PC-9 (cell line): Measurements from ENCODE around the gene MADCAM1. TPM values are rescaled to one million over a fixed set of nuclear protein-coding genes. Genes with fewer than 3 reads are reported as not detected.
"Not testable (repeated sequence)": the region's sequence is repeated elsewhere in the genome, so short reads cannot be mapped to it uniquely, and the experiment has no call there.

Source experiments
- BruUV-seq: library from RNA; stranded (reverse); fragments of 400-500 nt; replicated peaks from 2 replicates; lab custom pipeline; 2021; lab: Mats Ljungman, UMichigan
- CTCF ChIA-PET: fragments of 300-600 bp; sonication (Branson Sonifier 250); formaldehyde crosslinking; loops from one replicate; lab custom pipeline; 2022; ENCODE audit warnings: antibody characterized with exemption; lab: Charles Lee
- POLR2A ChIA-PET: fragments of 300-600 bp; sonication (Branson Sonifier 250); formaldehyde crosslinking; loops from one replicate; lab custom pipeline; 2022; ENCODE audit warnings: antibody characterized with exemption; ENCODE audit not compliant: unreplicated experiment; lab: Charles Lee
- DNase-seq, 2 experiments: peaks; one replicate each; pipeline versions ENCODE4 v3.0.0 to v3.0.0-alpha.2; 2015 to 2022; ENCODE audit warnings: mixed read lengths in 1 of 2
- H2AFZ ChIP-seq: fragments of 200-600 bp; sonication (generic); 2 replicates; pipeline ENCODE4 v1.8.1; 2017; ENCODE audit warnings: antibody characterized with exemption
- H3F3A ChIP-seq: fragments of 200-600 bp; sonication (generic); 2 replicates; pipeline ENCODE4 v1.8.1; 2017; ENCODE audit warnings: antibody characterized with exemption, mild to moderate bottlenecking, low read depth; ENCODE audit not compliant: insufficient read depth
- H3K27ac ChIP-seq: fragments of 200-600 bp; sonication (generic); 2 replicates; pipeline ENCODE4 v1.6.1; 2016; ENCODE audit warnings: mixed run types
- H3K27me3 ChIP-seq: fragments of 200-600 bp; sonication (generic); 2 replicates; pipeline ENCODE4 v1.6.1; 2016; ENCODE audit warnings: low read depth, mixed run types; ENCODE audit not compliant: insufficient read depth
- H3K36me3 ChIP-seq: fragments of 200-600 bp; sonication (generic); 2 replicates; pipeline ENCODE4 v1.6.1; 2016; ENCODE audit warnings: low read depth, mixed run types
- H3K4me1 ChIP-seq: fragments of 200-600 bp; sonication (generic); replicated peaks from 2 replicates; pipeline ENCODE4 v1.6.1; 2016; ENCODE audit warnings: mixed run types; ENCODE audit not compliant: insufficient read depth
- H3K4me2 ChIP-seq: fragments of 200-600 bp; sonication (generic); 2 replicates; pipeline ENCODE4 v1.6.1; 2017; ENCODE audit warnings: mixed run types
- H3K4me3 ChIP-seq: fragments of 200-600 bp; sonication (generic); 2 replicates; pipeline ENCODE4 v1.6.1; 2016; ENCODE audit warnings: mixed run types
- H3K79me2 ChIP-seq: fragments of 200-600 bp; sonication (generic); 2 replicates; pipeline ENCODE4 v1.6.1; 2017; ENCODE audit warnings: low read depth, mixed run types
- H3K9me2 ChIP-seq: fragments of 200-600 bp; sonication (generic); 2 replicates; pipeline ENCODE4 v1.8.1; 2017; ENCODE audit warnings: mild to moderate bottlenecking; ENCODE audit not compliant: insufficient read depth
- H3K9me3 ChIP-seq: fragments of 200-600 bp; sonication (generic); 2 replicates; pipeline ENCODE4 v1.8.1; 2016; ENCODE audit warnings: low read depth; ENCODE audit not compliant: insufficient read depth
- H4K20me1 ChIP-seq: fragments of 200-600 bp; sonication (generic); 2 replicates; pipeline ENCODE4 v1.8.1; 2017; ENCODE audit not compliant: insufficient read depth
- CTCF ChIP-seq: fragments of 200-600 bp; sonication (generic); conservative IDR thresholded peaks from 2 replicates; pipeline ENCODE4 v1.6.1; 2017; ENCODE audit warnings: mixed run types, antibody characterized with exemption, mild to moderate bottlenecking, moderate library complexity
- EZH2 ChIP-seq: fragments of 200-600 bp; sonication (generic); IDR thresholded peaks from 2 replicates; pipeline ENCODE4 v1.8.0; 2017; ENCODE audit warnings: antibody characterized with exemption, low read depth
- intact Hi-C: fragments of 100-400 bp; cut with micrococcal nuclease; formaldehyde crosslinking; loops from one replicate; pipeline ENCODE4 v1.10.0; 2022; ENCODE audit not compliant: unreplicated experiment
- total RNA-seq: library from RNA; stranded (reverse); gene quantifications from 2 replicates; pipeline ENCODE4 v1.2.3, GENCODE V29; 2021

MADCAM1 gene
- total RNA-seq, 1 experiment from 2014 or later, result 1.1 TPM

GRCh38 chr19:478236-478903 is 17.9 kb upstream of the MADCAM1 start:
- Histone ChIP-seq H3K9me3 (no peaks in the 10 kb centered on the region), H3K4me3 (no peak overlapping the region), H3F3A (peaks cover 11% of the 10 kb centered on the region; the same call in 1 of the 2 replicates), H3K9me2 (no peaks in the 10 kb centered on the region), H2AFZ (no peak overlapping the region), H4K20me1 (no peaks in the 10 kb centered on the region), H3K79me2 (no peaks in the 10 kb centered on the region), H3K4me1 (no peaks in the 10 kb centered on the region), H3K27me3 (no peaks in the 10 kb centered on the region), H3K4me2 (no peak overlapping the region), H3K36me3 (no peaks in the 10 kb centered on the region), H3K27ac (no peak overlapping the region)
- ChIA-PET CTCF (no interaction called here), POLR2A (no interaction called here)
- no TSS peak for BruUV-seq
- no peak for DNase-seq
- TF ChIP-seq EZH2 (no peak), CTCF (no peak)
- intact Hi-C loops, result no loop called here

GRCh38 chr19:478976-479375 is 17.3 kb upstream of the MADCAM1 start:
- BruUV-seq, result no TSS peak
- H4K20me1 ChIP-seq, result no peaks in the 10 kb centered on the region
- CTCF ChIA-PET, result interaction anchor here (0.7 kb wide), 1 partner anchor 255 kb away, joined by 5 read pairs; no protein-coding TSS in a partner anchor
- H3K4me2 ChIP-seq, result no peak overlapping the region
- intact Hi-C loops, result no loop called here
- H2AFZ ChIP-seq, result no peak overlapping the region
- no peak for TF ChIP-seq EZH2
- no peaks in the 10 kb centered on the region for H3K4me1 ChIP-seq
- no peaks in the 10 kb centered on the region for H3K79me2 ChIP-seq
- POLR2A ChIA-PET, result no interaction called here
- no peaks in the 10 kb centered on the region for H3K9me2 ChIP-seq
- H3F3A ChIP-seq, result peaks cover 11% of the 10 kb centered on the region; the same call in 1 of the 2 replicates
- no peaks in the 10 kb centered on the region for H3K36me3 ChIP-seq
- no peak for DNase-seq
- H3K9me3 ChIP-seq, result no peaks in the 10 kb centered on the region
- no peak overlapping the region for H3K4me3 ChIP-seq
- no peaks in the 10 kb centered on the region for H3K27me3 ChIP-seq
- no peak overlapping the region for H3K27ac ChIP-seq

GRCh38 chr19:480016-480855 is 16.1 kb upstream of the MADCAM1 start:
- Histone ChIP-seq H3K9me2 (no peaks in the 10 kb centered on the region), H3K4me2 (no peak overlapping the region), H3K4me1 (no peaks in the 10 kb centered on the region), H3F3A (peaks cover 11% of the 10 kb centered on the region; the same call in 1 of the 2 replicates), H3K4me3 (no peak overlapping the region), H2AFZ (no peak overlapping the region), H3K27ac (no peak overlapping the region), H3K27me3 (no peaks in the 10 kb centered on the region), H4K20me1 (no peaks in the 10 kb centered on the region), H3K79me2 (no peaks in the 10 kb centered on the region), H3K9me3 (no peaks in the 10 kb centered on the region), H3K36me3 (no peaks in the 10 kb centered on the region)
- BruUV-seq, result no TSS peak
- CTCF ChIA-PET, result no interaction called here
- POLR2A ChIA-PET, result interaction anchor here (0.7 to 1.0 kb wide), 2 partner anchors 42 to 75 kb away, joined by 4 to 11 read pairs; no protein-coding TSS in a partner anchor
- TF ChIP-seq CTCF, result peak; percentile 28; the same call in 1 of the 2 replicates
- no peak for TF ChIP-seq EZH2
- peak in 1 of 2 experiments; percentile 41 for DNase-seq
- intact Hi-C loops, result no loop called here

- H3K9me2 ChIP-seq, DNase-seq, H3K27me3 ChIP-seq, BruUV-seq, H3K4me3 ChIP-seq, H3K9me3 ChIP-seq, H3K36me3 ChIP-seq, H4K20me1 ChIP-seq, H3K79me2 ChIP-seq, H3K27ac ChIP-seq, CTCF ChIA-PET, H3K4me2 ChIP-seq, intact Hi-C loops, H2AFZ ChIP-seq, H3K4me1 ChIP-seq, POLR2A ChIA-PET: not testable (repeated sequence)
- peaks cover 11% of the 10 kb centered on the region; the same call in 1 of the 2 replicates for H3F3A ChIP-seq
Measured at GRCh38 chr19:481100-481499, 15.2 kb upstream of the MADCAM1 start.
